K562 (cell line): Measurements from ENCODE around the gene IL17REL. TPM values are rescaled to one million over a fixed set of nuclear protein-coding genes. Genes with fewer than 3 reads are reported as not detected.

ENCODE experiments used
- HLTF ChIP-seq: fragments of 450-650 bp; IDR thresholded peaks from 2 replicates; pipeline ENCODE4 v1.6.1; 2016
- KLF10 ChIP-seq: fragments of 250-450 bp; sonication (Bioruptor Pico); IDR thresholded peaks from 2 replicates; pipeline ENCODE4 v1.6.1; 2021; ENCODE audit warnings: matching md5 sums
- PCBP2 ChIP-seq: fragments of 200-400 bp; formaldehyde crosslinking; IDR thresholded peaks from 2 replicates; pipeline ENCODE4 v1.6.1; 2018; ENCODE audit warnings: low read length, low read depth, mild to moderate bottlenecking, moderate library complexity; ENCODE audit not compliant: poor library complexity, severe bottlenecking
- PRDM10 ChIP-seq: fragments of 450-650 bp; IDR thresholded peaks from 2 replicates; pipeline ENCODE4 v1.6.1; 2018; ENCODE audit not compliant: partially characterized antibody
- SIN3B ChIP-seq: fragments of 450-650 bp; IDR thresholded peaks from 2 replicates; pipeline ENCODE4 v1.6.1; 2017; ENCODE audit warnings: low read depth, mild to moderate bottlenecking, moderate library complexity
- SMC3 ChIP-seq: conservative IDR thresholded peaks from 2 replicates; pipeline ENCODE4 v1.6.1; 2011; ENCODE audit warnings: low read depth, low read length, improper control_type of control experiment; ENCODE audit not compliant: insufficient read depth
- ZBTB1 ChIP-seq: sonication (generic); formaldehyde crosslinking; IDR thresholded peaks from 2 replicates; pipeline ENCODE4 v1.8.1; 2023; ENCODE audit warnings: missing genetic modification reagents, low read depth, mild to moderate bottlenecking, borderline replicate concordance
- ZNF121 ChIP-seq: sonication (generic); formaldehyde crosslinking; conservative IDR thresholded peaks from 2 replicates; pipeline ENCODE4 v1.8.0; 2022; ENCODE audit warnings: missing genetic modification reagents
- ZNF436 ChIP-seq: fragments of 250-450, 450-650 bp; sonication (Bioruptor Pico); formaldehyde crosslinking; IDR thresholded peaks from 2 replicates; pipeline ENCODE4 v1.7.0; 2020; ENCODE audit warnings: mild to moderate bottlenecking
- ZNF511 ChIP-seq: sonication (generic); formaldehyde crosslinking; IDR thresholded peaks from 2 replicates; pipeline ENCODE4 v1.8.0; 2022; ENCODE audit warnings: mild to moderate bottlenecking, missing genetic modification reagents
- polyA plus RNA-seq, 8 experiments: library from polyadenylated mRNA; depleted of rRNA in 4 of 8; stranded (reverse) in 5 of 8; unstranded in 3 of 8; fragments of >200 nt; fragmentation: Nextera tagmentation in 2 of 8; fragmentation: Illumina TruSeq in 1 of 8; extraction: Ambion mirVana in 2 of 8; extraction: Trizol in 1 of 8; gene quantifications; 2 replicates each; pipeline versions ENCODE4 v1.2.1 to v1.2.3, GENCODE V29; 2011 to 2014; ENCODE audit warnings: inconsistent platforms in 1 of 8, missing spikeins in 1 of 8
- total RNA-seq, 7 experiments: library from RNA; depleted of rRNA in 6 of 7; stranded (reverse); fragments of >200 nt in 6 of 7; fragmentation: Illumina TruSeq in 2 of 7; extraction: Trizol in 2 of 7; gene quantifications; 2 replicates each; pipeline versions ENCODE4 v1.2.1 to v1.2.3, GENCODE V29; 2011 to 2021; ENCODE audit warnings: low replicate concordance in 1 of 7

IL17REL gene
- total and polyA plus RNA-seq, 9 of the 15 experiments (the other 6 are each of a cell fraction or from before 2014, with no cell fraction given) = 0.05 to 0.42 (median 0.11) TPM; not detected in 4

DNA sequence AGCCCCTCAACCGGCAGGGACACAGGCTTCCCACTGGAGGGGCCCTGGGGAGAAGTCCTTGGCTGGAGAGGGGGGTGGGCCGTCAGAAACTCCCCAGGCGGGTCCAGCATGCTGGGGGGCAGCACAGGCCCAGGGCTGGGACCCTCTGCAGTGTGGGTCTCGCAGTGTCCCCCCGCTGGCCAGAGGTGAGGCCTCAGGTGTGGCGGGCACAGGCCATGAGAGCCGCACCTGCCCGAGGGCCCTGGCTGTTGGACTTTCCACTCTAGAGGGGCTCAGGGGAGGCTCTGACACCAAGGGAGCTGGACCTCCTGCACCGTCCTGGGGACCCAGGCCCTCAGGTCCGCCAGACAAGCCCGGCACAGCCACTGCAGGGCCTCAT is 62.7 kb downstream of the IL17REL start (continued):
- TF ChIP-seq PRDM10 (no peak), KLF10 (no peak), SMC3 (no peak), ZNF436 (no peak), SIN3B (no peak), PCBP2 (no peak), ZNF511 (CRISPR knock-in tag) (no peak), HLTF (no peak), ZBTB1 (CRISPR knock-in tag) (no peak), ZNF121 (CRISPR knock-in tag) (no peak)
